Vagina (tissue), 2 donors: ENCODE data around the gene TBC1D22A.

Source experiments
- CTCF ChIP-seq, 3 experiments: fragments of 450-650 bp in 2 of 3; fragments of 200-600 bp in 1 of 3; sonication (generic) in 1 of 3; IDR thresholded peaks; one replicate each; pipeline ENCODE4 v1.5.1; 2017 to 2019; ENCODE audit warnings: antibody characterized with exemption in 3 of 3, mild to moderate bottlenecking in 2 of 3, moderate library complexity in 2 of 3
- POLR2A ChIP-seq, 2 donors: fragments of 450-650 bp; IDR thresholded peaks; one replicate each; pipeline ENCODE4 v1.6.1; 2017; ENCODE audit warnings: antibody characterized with exemption in 2 of 2, mild to moderate bottlenecking in 2 of 2, moderate library complexity in 2 of 2

GRCh38 chr22:47120399-47120798, 357.9 kb downstream of the TBC1D22A start:
- TF ChIP-seq CTCF (IDR thresholded peaks at IDR 0.05) (no peak), POLR2A (IDR thresholded peaks at IDR 0.05) (no peak)
